H1 (cell line): ENCODE measurements around the gene PIWIL1. TPM values are rescaled to one million over a fixed set of nuclear protein-coding genes. Genes with fewer than 3 reads are reported as not detected.

Experiments used
- CTCF ChIA-PET: fragments of 300-600 bp; sonication (Branson Sonifier 250); formaldehyde crosslinking; loops from one replicate; lab custom pipeline; 2021; ENCODE audit not compliant: partially characterized antibody; lab: Charles Lee
- POLR2A ChIA-PET: fragments of 300-600 bp; sonication (Branson Sonifier 250); formaldehyde crosslinking; loops from one replicate; lab custom pipeline; 2021; ENCODE audit warnings: inconsistent platforms; ENCODE audit not compliant: partially characterized antibody; lab: Charles Lee
- DNase-seq, 2 experiments: peaks; one replicate each; pipeline versions ENCODE4 v3.0.0 to v3.0.0-alpha.2; 2010 to 2022; ENCODE audit warnings: low spot score in 2 of 2, low read depth in 1 of 2, mixed read lengths in 1 of 2
- FAIRE-seq: peaks from 2 replicates; lab custom pipeline; 2011; peaks lifted over from hg19 to GRCh38; lab: Jason Lieb, UNC
- H2AFZ ChIP-seq: 2 replicates; pipeline ENCODE4 v1.8.1; 2012; ENCODE audit warnings: low read length, inconsistent platforms
- H2AK5ac ChIP-seq: 2 replicates; pipeline ENCODE4 v1.6.1; 2013; ENCODE audit warnings: low read depth, low read length
- H2BK120ac ChIP-seq: replicated peaks from 2 replicates; pipeline ENCODE3; 2013; ENCODE audit warnings: low read depth, low read length, inconsistent platforms
- H2BK12ac ChIP-seq: 2 replicates; pipeline ENCODE4 v1.6.1; 2013; ENCODE audit warnings: low read depth, low read length
- H2BK15ac ChIP-seq: 2 replicates; pipeline ENCODE4 v1.6.1; 2013; ENCODE audit warnings: low read length
- H2BK20ac ChIP-seq: 2 replicates; pipeline ENCODE4 v1.6.1; 2013; ENCODE audit warnings: low read length
- H2BK5ac ChIP-seq: 2 replicates; pipeline ENCODE4 v1.6.1; 2013; ENCODE audit warnings: low read depth, low read length
- H3K14ac ChIP-seq: 2 replicates; pipeline ENCODE4 v1.6.1; 2013; ENCODE audit warnings: inconsistent platforms; ENCODE audit not compliant: insufficient read length
- H3K18ac ChIP-seq: 2 replicates; pipeline ENCODE4 v1.6.1; 2013; ENCODE audit warnings: low read length; ENCODE audit errors: extremely low read depth
- H3K23ac ChIP-seq: 2 replicates; pipeline ENCODE4 v1.6.1; 2013; ENCODE audit warnings: inconsistent platforms; ENCODE audit not compliant: insufficient read length
- H3K23me2 ChIP-seq: 2 replicates; pipeline ENCODE4 v1.6.1; 2013; ENCODE audit warnings: low read depth, low read length
- H3K27ac ChIP-seq: 2 replicates; pipeline ENCODE4 v1.6.1; 2011; ENCODE audit warnings: low read depth, low read length, inconsistent platforms
- H3K27me3 ChIP-seq, 4 experiments: replicated peaks in 1 of 4; 1 replicate in 1 of 4; 2 replicates in 3 of 4; pipeline versions ENCODE4 v1.6.1 to v1.8.1; 2011 to 2013; ENCODE audit warnings: low read length in 3 of 4, mild to moderate bottlenecking in 3 of 4, inconsistent platforms in 2 of 4, mixed read lengths in 2 of 4, moderate library complexity in 1 of 4; ENCODE audit not compliant: control insufficient read depth in 3 of 4, insufficient read depth in 3 of 4; ENCODE audit errors: extremely low read depth in 1 of 4
- H3K36me3 ChIP-seq, 4 experiments: 2 replicates each; pipeline versions ENCODE4 v1.6.1 to v1.8.1; 2011 to 2013; ENCODE audit warnings: mild to moderate bottlenecking in 4 of 4, low read length in 3 of 4, moderate library complexity in 2 of 4, control low read depth in 1 of 4, inconsistent platforms in 1 of 4; ENCODE audit not compliant: insufficient read depth in 4 of 4, control insufficient read depth in 2 of 4
- H3K4ac ChIP-seq: replicated peaks from 2 replicates; pipeline ENCODE3; 2013; ENCODE audit warnings: low read length, low read depth, mixed read lengths, inconsistent platforms; ENCODE audit not compliant: insufficient read length
- H3K4me1 ChIP-seq, 4 experiments: replicated peaks in 1 of 4; 1 replicate in 1 of 4; 2 replicates in 3 of 4; pipeline versions ENCODE4 v1.6.1 to v1.8.1; 2011 to 2013; ENCODE audit warnings: low read length in 3 of 4, inconsistent platforms in 2 of 4, mixed read lengths in 1 of 4; ENCODE audit not compliant: insufficient read depth in 4 of 4, control insufficient read depth in 3 of 4
- H3K4me2 ChIP-seq, 2 experiments: 2 replicates each; pipeline versions ENCODE4 v1.6.1 to v1.8.1; 2011 to 2013; ENCODE audit warnings: low read depth in 2 of 2, low read length in 2 of 2, control low read depth in 1 of 2, inconsistent platforms in 1 of 2, mild to moderate bottlenecking in 1 of 2; ENCODE audit not compliant: insufficient read depth in 1 of 2
- H3K4me3 ChIP-seq, 4 experiments: fragments of 200-600, 300-600 bp in 1 of 4; sonication (generic), shearing (Covaris generic), sonication (Bioruptor Twin) in 1 of 4; 2 replicates each; pipeline versions ENCODE4 v1.5.1 to v1.8.1; 2011 to 2016; ENCODE audit warnings: low read length in 4 of 4, low read depth in 3 of 4, control low read depth in 2 of 4, inconsistent platforms in 2 of 4, mild to moderate bottlenecking in 2 of 4, mixed read lengths in 1 of 4, moderate library complexity in 1 of 4; ENCODE audit not compliant: insufficient read depth in 2 of 4; ENCODE audit errors: extremely low read depth in 1 of 4
- H3K56ac ChIP-seq: replicated peaks from 2 replicates; pipeline ENCODE3; 2013; ENCODE audit warnings: low read depth, mild to moderate bottlenecking, mixed read lengths, low read length, inconsistent platforms; ENCODE audit not compliant: insufficient read length
- H3K79me1 ChIP-seq: 2 replicates; pipeline ENCODE4 v1.6.1; 2013; ENCODE audit warnings: low read depth, low read length, control low read depth
- H3K79me2 ChIP-seq, 2 experiments: 2 replicates each; pipeline versions ENCODE4 v1.6.1 to v1.8.1; 2012 to 2013; ENCODE audit warnings: low read length in 2 of 2, mild to moderate bottlenecking in 2 of 2, inconsistent platforms in 1 of 2; ENCODE audit not compliant: insufficient read depth in 2 of 2, control insufficient read depth in 1 of 2
- H3K9ac ChIP-seq, 4 experiments: replicated peaks in 1 of 4; 1 replicate in 1 of 4; 2 replicates in 3 of 4; pipeline versions ENCODE4 v1.6.1 to v1.8.1; 2011 to 2013; ENCODE audit warnings: low read depth in 3 of 4, low read length in 3 of 4, control low read depth in 2 of 4, mild to moderate bottlenecking in 2 of 4, moderate library complexity in 2 of 4, inconsistent platforms in 1 of 4; ENCODE audit errors: extremely low read depth in 1 of 4
- H3K9me3 ChIP-seq, 2 experiments: 2 replicates each; pipeline versions ENCODE4 v1.6.1 to v1.8.1; 2012 to 2013; ENCODE audit warnings: mild to moderate bottlenecking in 2 of 2, moderate library complexity in 2 of 2, control low read depth in 1 of 2, inconsistent platforms in 1 of 2, low read depth in 1 of 2, low read length in 1 of 2, mixed read lengths in 1 of 2; ENCODE audit not compliant: insufficient read depth in 2 of 2
- H4K20me1 ChIP-seq, 2 experiments: replicated peaks in 1 of 2; 2 replicates each; pipeline versions ENCODE3 to v1.8.1; 2011 to 2013; ENCODE audit warnings: inconsistent platforms in 2 of 2, low read length in 2 of 2, mild to moderate bottlenecking in 1 of 2; ENCODE audit not compliant: insufficient read depth in 2 of 2, control insufficient read depth in 1 of 2
- H4K5ac ChIP-seq: 2 replicates; pipeline ENCODE4 v1.6.1; 2013; ENCODE audit warnings: low read length, low read depth, mixed read lengths, inconsistent platforms; ENCODE audit not compliant: insufficient read length
- H4K8ac ChIP-seq: 2 replicates; pipeline ENCODE4 v1.8.0; 2013; ENCODE audit warnings: mild to moderate bottlenecking, moderate library complexity, low read length, inconsistent platforms; ENCODE audit not compliant: insufficient read depth; ENCODE audit errors: extremely low read depth
- H4K91ac ChIP-seq: replicated peaks from 2 replicates; pipeline ENCODE3; 2013; ENCODE audit warnings: low read length, mixed read lengths, inconsistent platforms; ENCODE audit not compliant: insufficient read length
- CEBPB ChIP-seq: IDR thresholded peaks from 2 replicates; pipeline ENCODE4 v1.6.1; 2012; ENCODE audit warnings: low read depth, low read length
- CHD2 ChIP-seq: IDR thresholded peaks from 2 replicates; pipeline ENCODE4 v1.6.1; 2012; ENCODE audit warnings: low read length, improper control_type of control experiment
- EP300 ChIP-seq, 2 experiments: IDR thresholded peaks; 1 replicate in 1 of 2; 2 replicates in 1 of 2; pipeline ENCODE4 v1.6.1; 2011 to 2012; ENCODE audit warnings: low read depth in 2 of 2, low read length in 2 of 2, mild to moderate bottlenecking in 2 of 2, borderline replicate concordance in 1 of 2, inconsistent platforms in 1 of 2, moderate library complexity in 1 of 2
- FOSL1 ChIP-seq: IDR thresholded peaks from 2 replicates; pipeline ENCODE4 v1.6.1; 2011; ENCODE audit warnings: mild to moderate bottlenecking, low read depth, low read length, moderate library complexity; ENCODE audit not compliant: insufficient read depth
- JUND ChIP-seq: IDR thresholded peaks from 2 replicates; pipeline ENCODE4 v1.6.1; 2011; ENCODE audit warnings: mild to moderate bottlenecking, improper control_type of control experiment, low read length
- KDM1A ChIP-seq: fragments of 200-600, 300-600 bp; sonication (generic); IDR thresholded peaks from 2 replicates; pipeline ENCODE4 v1.7.1; 2016; ENCODE audit warnings: mild to moderate bottlenecking, low read length, borderline replicate concordance
- KDM5A ChIP-seq: fragments of 200-600 bp; IDR thresholded peaks from 2 replicates; pipeline ENCODE4 v1.7.1; 2012; ENCODE audit warnings: mild to moderate bottlenecking, low read length, inconsistent platforms, mixed read lengths
- MAFK ChIP-seq: IDR thresholded peaks from 2 replicates; pipeline ENCODE4 v1.6.1; 2012; ENCODE audit warnings: low read depth, mild to moderate bottlenecking, improper control_type of control experiment, low read length
- POU5F1 ChIP-seq: IDR thresholded peaks from 2 replicates; pipeline ENCODE4 v1.6.1; 2011; ENCODE audit warnings: low read depth, mild to moderate bottlenecking, low read length, moderate library complexity
- RBBP5 ChIP-seq: IDR thresholded peaks from 2 replicates; pipeline ENCODE4 v1.7.1; 2012; ENCODE audit warnings: low read depth, mild to moderate bottlenecking, inconsistent platforms, low read length, moderate library complexity, borderline replicate concordance
- SIX5 ChIP-seq: IDR thresholded peaks from 2 replicates; pipeline ENCODE4 v1.6.1; 2011; ENCODE audit warnings: mild to moderate bottlenecking, low read depth, low read length
- SP1 ChIP-seq: IDR thresholded peaks from 2 replicates; pipeline ENCODE4 v1.6.1; 2011; ENCODE audit warnings: low read depth, low read length
- SP4 ChIP-seq: IDR thresholded peaks from 2 replicates; pipeline ENCODE4 v1.6.1; 2012; ENCODE audit warnings: low read length, inconsistent platforms
- ZNF274 ChIP-seq: IDR thresholded peaks from 2 replicates; pipeline ENCODE4 v1.7.0; 2012; ENCODE audit warnings: low read length, borderline replicate concordance; ENCODE audit errors: extremely low read depth
- WGBS, 2 experiments: shearing (Covaris generic) in 1 of 2; methylation state at CpG; one replicate each; pipeline versions ENCODE4 v1.1.6 to v1.1.7; 2013 to 2015; ENCODE audit warnings: low lambda C conversion rate in 2 of 2, mixed read lengths in 2 of 2, inconsistent platforms in 1 of 2, low coverage in 1 of 2, missing lambda C conversion rate in 1 of 2; ENCODE audit not compliant: insufficient replicate concordance in 2 of 2, insufficient coverage in 1 of 2, insufficient read length in 1 of 2; ENCODE audit errors: extremely low coverage in 1 of 2, missing lambda C conversion rate in 1 of 2; 5-methylcytosine and 5-hydroxymethylcytosine counted together
- polyA plus RNA-seq, 7 experiments: library from polyadenylated mRNA; depleted of rRNA in 3 of 7; stranded (reverse) in 5 of 7; unstranded in 2 of 7; fragments of >200 nt in 5 of 7; fragments of 200-250 nt in 2 of 7; gene quantifications; 1 replicate in 5 of 7; 2 replicates in 1 of 7; 4 replicates in 1 of 7; pipeline versions ENCODE4 v1.2.1 to v1.2.3, GENCODE V29; 2011 to 2013; ENCODE audit warnings: missing spikeins in 2 of 7, mixed read lengths in 2 of 7
- total RNA-seq: library from RNA; stranded (reverse); fragmentation: NEBNext Ultra II Directional; extraction: Animal tissue kit (Norgen Biotek cat#: 25700); gene quantifications from 2 replicates; pipeline ENCODE4 v1.2.1, GENCODE V29; 2021
- TF ChIP-seq, protein P1 (sequence below): IDR thresholded peaks from 2 replicates; pipeline ENCODE4 v1.6.1; 2012; ENCODE audit warnings: inconsistent platforms

PIWIL1 gene
- total and polyA plus RNA-seq, 2 of the 8 experiments (the other 6 are each of a cell fraction or from before 2014, with no cell fraction given), result not detected

GRCh38 chr12:130351326-130351725 lies 13.6 kb downstream of the PIWIL1 start:
- H2BK120ac ChIP-seq, result no peak overlapping the region
- no peak overlapping the region for H4K8ac ChIP-seq
- POLR2A ChIA-PET, result no interaction called here
- H4K20me1 ChIP-seq, result no peaks in the 10 kb centered on the region
- 90% methylated on average over 5 of the region's 5 CpGs; no CpG with 5 or more reads in 1 of the 2 experiments for WGBS, 2 experiments
- no peaks in the 10 kb centered on the region for H3K36me3 ChIP-seq
- no peak overlapping the region for H3K23ac ChIP-seq
- H3K18ac ChIP-seq, result no peak overlapping the region
- H3K56ac ChIP-seq, result no peak overlapping the region
- no peaks in the 10 kb centered on the region for H3K4me1 ChIP-seq
- DNase-seq (no peak), FAIRE-seq (no peak)
- H3K4ac ChIP-seq, result no peak overlapping the region
- H3K23me2 ChIP-seq, result no peaks in the 10 kb centered on the region; the same call in 1 of the 2 replicates
- CTCF ChIA-PET, result interaction anchor here (1.7 kb wide), 1 partner anchor 20 kb away, joined by 5 read pairs; no protein-coding TSS in a partner anchor
- H2BK20ac ChIP-seq, result no peak overlapping the region
- H3K14ac ChIP-seq, result no peak overlapping the region
- H3K4me2 ChIP-seq, result no peak overlapping the region
- no peaks in the 10 kb centered on the region; a peak in 2 of 7 replicates for H3K27me3 ChIP-seq
- TF ChIP-seq SP4 (no peak), CEBPB (no peak), RBBP5 (no peak), MAFK (no peak), SIX5 (no peak), KDM5A (no peak), JUND (no peak), FOSL1 (no peak), CHD2 (no peak), POU5F1 (no peak), EP300 (IDR thresholded peaks at IDR 0.05; ENCODE audit: borderline replicate concordance in 1 of 2, low read depth in 2 of 2, low read length in 2 of 2) (no peak), SP1 (no peak), ZNF274 (no peak), KDM1A (no peak)
- TF ChIP-seq, protein P1, sequence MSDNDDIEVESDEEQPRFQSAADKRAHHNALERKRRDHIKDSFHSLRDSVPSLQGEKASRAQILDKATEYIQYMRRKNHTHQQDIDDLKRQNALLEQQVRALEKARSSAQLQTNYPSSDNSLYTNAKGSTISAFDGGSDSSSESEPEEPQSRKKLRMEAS, result no peak
- H3K79me2 ChIP-seq, result no peaks in the 10 kb centered on the region
- H2AFZ ChIP-seq, result no peak overlapping the region
- H4K91ac ChIP-seq, result no peak overlapping the region
- H3K9ac ChIP-seq, result no peak overlapping the region
- no peak overlapping the region for H3K27ac ChIP-seq
- H2BK12ac ChIP-seq, result no peak overlapping the region
- no peak overlapping the region for H4K5ac ChIP-seq
- no peak overlapping the region for H2BK5ac ChIP-seq
- no peak overlapping the region for H2BK15ac ChIP-seq
- no peaks in the 10 kb centered on the region for H3K79me1 ChIP-seq
- no peak overlapping the region for H2AK5ac ChIP-seq
- no peaks in the 10 kb centered on the region for H3K9me3 ChIP-seq
- H3K4me3 ChIP-seq, result no peak overlapping the region
